Activated T-helper 9 cell treated with anti-CD3 and anti-CD28 coated beads, Interleukin-2, amount 50 U/mL, for 16 hours (primary cell): Measurements from ENCODE around the gene ZBTB4.
A peak's percentile ranks its signal among the peaks of the same experiment; 100 is the strongest.

Experiments
- DNase-seq: peaks from one replicate; pipeline ENCODE4 v3.0.0-alpha.2; 2020; ENCODE audit warnings: low read depth

Gene ZBTB4

GRCh38 chr17:7479213-7480088, at the start of gene ZBTB4:
TSS of gene ZBTB4 (minus strand) at chr17:7479631. CDS start at chr17:7466801, 12,830 bp downstream.
- DNase-seq, result peak; percentile 59

- no peak for DNase-seq
Observed at GRCh38 chr17:7528842-7529241, 49.4 kb upstream of the ZBTB4 start.

- DNase-seq, result no peak
Observed at GRCh38 chr17:7523033-7523432, 43.6 kb upstream of the ZBTB4 start.

- no peak for DNase-seq
Observed at GRCh38 chr17:7515911-7516610, 36.6 kb upstream of the ZBTB4 start.

GRCh38 chr17:7513850-7514419, 34.5 kb upstream of the ZBTB4 start:
- no peak for DNase-seq

GRCh38 chr17:7512824-7513540, 33.6 kb upstream of the ZBTB4 start:
- DNase-seq, result no peak

- no peak for DNase-seq
Observed at GRCh38 chr17:7512105-7512504, 32.7 kb upstream of the ZBTB4 start.

- no peak for DNase-seq
Observed at GRCh38 chr17:7511108-7511507, 31.7 kb upstream of the ZBTB4 start.

- DNase-seq, result no peak
Observed at GRCh38 chr17:7509937-7510336, 30.5 kb upstream of the ZBTB4 start.

GRCh38 chr17:7508846-7509245, 29.4 kb upstream of the ZBTB4 start:
- no peak for DNase-seq

GRCh38 chr17:7508145-7508544, 28.7 kb upstream of the ZBTB4 start:
- DNase-seq, result no peak

GRCh38 chr17:7503521-7503920, 24.1 kb upstream of the ZBTB4 start:
- DNase-seq, result no peak

- no peak for DNase-seq
Observed at GRCh38 chr17:7502987-7503386, 23.6 kb upstream of the ZBTB4 start.

- no peak for DNase-seq
Observed at GRCh38 chr17:7502171-7502847, 22.9 kb upstream of the ZBTB4 start.

GRCh38 chr17:7501729-7502128, 22.3 kb upstream of the ZBTB4 start:
- no peak for DNase-seq

GRCh38 chr17:7499161-7499560, 19.7 kb upstream of the ZBTB4 start:
- DNase-seq, result no peak

GRCh38 chr17:7497636-7498035, 18.2 kb upstream of the ZBTB4 start:
- no peak for DNase-seq

GRCh38 chr17:7497228-7497627, 17.8 kb upstream of the ZBTB4 start:
- DNase-seq, result no peak

- no peak for DNase-seq
Observed at GRCh38 chr17:7496470-7497183, 17.2 kb upstream of the ZBTB4 start.

- DNase-seq, result no peak
Observed at GRCh38 chr17:7495906-7496434, 16.5 kb upstream of the ZBTB4 start.

- DNase-seq, result no peak
Observed at GRCh38 chr17:7493941-7494340, 14.5 kb upstream of the ZBTB4 start.
